Embryonic facial prominence (tissue), 1 donor: ENCODE measurements around the gene FAM83F.

ENCODE experiments used
- DNase-seq: peaks from one replicate; pipeline ENCODE4 v3.0.0-alpha.2; 2016; ENCODE audit errors: extremely low spot score

The FAM83F gene

DNA sequence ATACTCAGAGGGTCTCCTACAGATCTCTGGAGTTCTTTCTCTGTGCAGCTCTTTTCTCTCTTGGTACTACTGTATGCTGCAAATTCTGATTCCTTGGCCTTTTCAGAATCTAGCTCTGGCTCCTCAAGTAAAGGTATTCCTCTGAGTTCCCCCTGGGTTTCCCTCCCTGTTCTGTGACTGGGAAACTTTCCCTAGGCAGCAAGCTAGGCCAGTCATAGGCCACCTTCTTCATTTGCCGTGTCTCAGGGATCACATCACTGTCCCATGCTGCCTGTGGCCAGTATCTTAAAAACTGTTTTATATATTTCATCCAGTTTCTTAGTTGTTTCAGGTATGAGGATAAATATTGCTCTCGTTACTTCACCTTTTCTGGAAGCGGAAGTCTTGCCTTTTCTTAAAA lies 71.2 kb downstream of the FAM83F start:
- no peak for DNase-seq

DNA sequence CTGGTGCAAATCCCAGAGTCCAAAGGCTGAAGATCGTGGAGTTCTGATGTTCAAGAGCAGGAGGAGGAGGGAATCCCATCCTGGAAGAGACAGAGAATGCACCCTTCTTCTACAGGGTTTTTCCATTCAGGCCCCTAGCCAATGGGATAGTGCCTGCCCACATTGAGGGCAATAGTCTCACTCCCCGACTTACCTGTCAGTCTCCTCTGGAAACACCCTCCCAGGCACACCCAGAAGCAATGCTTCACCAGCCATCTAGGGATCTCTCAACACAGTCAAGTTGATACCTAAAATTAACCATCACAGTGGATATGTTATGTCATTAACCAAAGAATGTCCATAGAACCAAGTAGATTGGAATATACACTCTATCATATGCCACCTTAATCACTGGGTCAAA lies 72.9 kb downstream of the FAM83F start:
- no peak for DNase-seq

DNA sequence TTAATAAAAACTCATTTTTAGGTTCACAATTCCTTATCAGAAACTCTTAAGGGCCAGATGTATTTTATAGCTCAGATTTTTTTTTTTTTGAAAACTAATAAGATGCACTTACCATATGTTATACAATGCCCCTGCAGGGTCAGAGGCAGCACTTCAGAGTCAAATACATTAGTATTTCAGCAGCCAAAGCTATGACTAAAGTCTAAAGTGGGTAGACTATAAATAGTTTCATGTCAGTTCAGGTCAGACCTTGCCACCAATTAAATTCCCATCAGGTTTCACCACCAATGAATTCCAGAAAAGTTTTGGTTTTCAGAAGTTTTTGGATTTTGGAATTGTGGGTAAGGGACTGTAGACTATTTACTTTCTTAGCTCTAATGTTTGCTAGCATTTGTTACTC lies 75.9 kb downstream of the FAM83F start:
- no peak for DNase-seq

DNA sequence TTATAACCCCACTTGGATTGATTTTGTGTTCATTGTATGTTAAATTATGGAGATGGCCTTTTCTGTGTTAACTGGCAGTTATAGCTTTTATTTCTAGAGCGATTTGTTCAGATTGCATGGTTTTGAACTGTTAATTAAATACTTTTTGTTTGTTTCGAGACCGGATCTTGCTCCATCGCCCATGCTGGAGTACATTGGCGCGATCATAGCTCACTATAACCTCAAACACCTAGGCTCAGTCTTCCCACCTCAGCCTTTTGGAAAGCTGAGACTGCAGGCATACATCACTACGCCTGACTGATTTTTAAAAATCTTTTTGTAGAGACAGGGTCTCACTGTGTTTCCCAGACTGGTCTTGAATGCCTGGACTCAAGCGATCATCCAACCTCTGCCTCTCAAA lies 77.0 kb downstream of the FAM83F start:
- DNase-seq: no peak

DNA sequence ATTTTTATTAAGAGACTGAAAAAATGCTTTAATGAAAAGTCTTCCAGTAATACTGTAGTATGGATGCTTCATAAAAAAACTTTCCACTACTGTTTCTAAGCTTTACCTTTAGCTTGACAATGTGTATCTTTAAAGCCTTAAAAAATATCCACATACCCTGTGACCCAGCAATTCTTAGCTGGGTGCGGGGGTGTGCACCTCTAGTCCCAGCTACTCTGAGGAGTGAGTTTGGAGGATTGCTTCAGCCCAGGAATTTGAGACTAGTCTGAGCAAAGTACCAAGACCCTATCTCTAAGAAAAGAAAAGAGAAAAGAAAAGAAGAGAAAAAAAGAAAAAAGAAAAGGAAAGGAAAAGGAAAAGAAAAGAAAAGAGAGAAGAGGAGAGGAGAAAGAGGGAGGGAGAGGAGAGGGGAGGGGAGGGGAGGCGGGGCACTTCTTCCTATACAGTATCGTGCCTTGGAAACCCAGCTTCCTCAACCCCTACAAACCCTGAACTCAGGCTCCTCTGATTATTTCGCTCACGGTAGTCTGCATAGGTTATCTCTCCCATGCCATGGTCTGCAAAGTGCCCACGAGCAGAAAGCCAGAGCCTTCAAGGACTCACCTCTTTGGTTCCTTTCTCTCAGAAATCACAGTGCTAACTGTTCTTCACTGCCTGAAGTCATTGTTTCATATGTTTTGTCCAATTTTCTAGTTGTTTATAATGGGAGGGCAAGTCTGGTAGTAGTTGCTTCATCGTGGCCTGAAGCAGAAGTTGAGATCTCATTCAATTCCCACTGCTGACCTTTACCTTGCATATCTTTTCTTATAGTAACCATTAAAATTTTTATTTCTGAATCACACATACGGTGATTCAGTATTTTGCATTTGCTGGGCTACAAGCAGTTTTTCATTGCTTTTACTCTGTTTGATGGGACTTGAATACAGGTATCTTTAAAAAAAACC lies 82.2 kb downstream of the FAM83F start:
- no peak for DNase-seq

DNA sequence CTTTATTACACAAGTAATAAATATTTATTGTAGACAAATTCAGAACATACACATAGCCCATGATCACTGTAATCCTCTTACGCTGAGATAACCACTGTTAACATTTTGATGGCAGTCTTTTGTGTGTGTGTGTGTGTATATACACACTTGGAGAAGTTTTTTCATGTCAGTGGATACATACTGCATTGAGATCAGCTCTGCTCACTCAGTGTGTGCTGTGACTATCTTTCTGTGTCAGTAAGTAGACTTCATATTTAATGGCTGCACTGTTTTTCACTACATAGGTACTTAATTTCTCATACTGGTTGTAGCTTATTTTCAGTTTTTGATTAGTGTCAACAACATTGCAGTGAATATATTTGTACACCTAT lies 82.9 kb downstream of the FAM83F start:
- no peak for DNase-seq

DNA sequence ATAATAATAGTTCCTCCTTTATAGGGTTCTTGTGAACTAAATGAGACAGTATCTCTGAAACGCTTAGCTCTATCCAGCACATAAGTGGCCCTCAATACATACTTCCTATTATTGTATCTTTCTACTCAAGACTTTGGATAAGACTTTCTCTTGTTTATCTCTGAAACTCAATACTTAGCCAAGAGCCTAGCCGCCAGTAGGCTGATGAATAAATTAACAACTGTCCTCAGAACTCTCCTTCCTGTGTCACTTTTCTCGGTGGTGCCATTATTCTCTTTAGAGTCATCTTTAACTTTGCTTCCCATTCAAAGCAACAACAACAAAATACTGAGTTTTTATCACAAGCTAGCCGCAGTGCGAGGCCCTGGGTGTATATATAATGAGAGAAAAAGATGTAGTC lies 86.9 kb downstream of the FAM83F start:
- no peak for DNase-seq

DNA sequence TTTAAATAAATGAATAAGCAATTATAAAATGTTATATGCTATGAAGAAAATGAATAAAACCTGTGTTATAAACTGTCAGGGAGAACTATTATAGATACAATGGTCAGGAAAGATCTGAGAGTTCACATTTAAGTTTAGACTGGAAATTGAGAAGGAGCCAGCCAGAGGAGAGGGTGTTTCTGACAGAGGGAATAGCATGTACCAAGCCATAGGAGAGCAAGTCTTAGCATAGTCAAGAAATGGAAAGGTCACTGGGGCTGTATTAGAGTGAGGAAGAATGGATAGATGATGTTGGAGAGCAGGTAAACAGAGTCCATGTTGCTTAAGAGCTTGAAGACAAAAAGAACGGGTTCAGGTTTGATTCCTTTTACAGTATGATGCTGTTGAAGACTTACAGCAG lies 87.4 kb downstream of the FAM83F start:
- no peak for DNase-seq

DNA sequence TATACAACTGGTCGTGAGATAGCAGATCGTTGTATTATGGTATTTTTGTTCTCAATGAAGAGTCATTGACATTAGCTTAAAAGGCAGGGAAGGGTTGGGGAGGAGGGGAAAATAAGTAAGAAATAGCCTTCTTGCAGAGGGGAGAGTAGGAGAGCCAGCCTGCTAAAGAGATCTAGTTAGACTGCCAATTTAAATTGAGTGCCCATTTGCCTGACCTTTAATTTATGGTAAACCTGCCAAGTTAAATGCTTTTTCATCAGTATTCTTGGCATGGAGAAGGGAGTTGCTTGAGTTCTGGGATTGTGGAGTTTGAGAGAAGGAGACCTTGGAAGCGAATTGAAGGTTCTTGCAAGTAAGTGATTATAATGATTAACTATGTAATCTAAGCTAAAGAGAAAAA lies 89.0 kb downstream of the FAM83F start:
- no peak for DNase-seq

DNA sequence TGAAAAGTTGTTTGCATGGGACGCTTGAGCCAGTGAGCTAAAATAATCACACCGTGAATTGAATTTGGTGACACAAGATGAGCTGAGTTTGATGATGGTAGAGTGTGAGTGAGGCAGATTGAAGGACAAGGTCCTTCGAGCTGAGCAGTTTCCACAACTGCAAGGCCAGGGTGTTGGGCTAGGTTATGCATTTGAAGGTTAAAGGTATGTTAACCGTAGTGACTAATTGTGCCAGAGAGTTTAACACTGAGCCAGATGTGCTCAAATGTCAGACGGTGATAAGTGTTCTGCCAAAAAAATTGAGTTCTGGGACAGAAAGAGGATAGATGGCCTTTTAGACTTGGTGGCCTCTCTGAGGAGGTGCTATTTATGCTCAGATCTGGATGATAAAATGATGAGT lies 89.5 kb downstream of the FAM83F start:
- no peak for DNase-seq

DNA sequence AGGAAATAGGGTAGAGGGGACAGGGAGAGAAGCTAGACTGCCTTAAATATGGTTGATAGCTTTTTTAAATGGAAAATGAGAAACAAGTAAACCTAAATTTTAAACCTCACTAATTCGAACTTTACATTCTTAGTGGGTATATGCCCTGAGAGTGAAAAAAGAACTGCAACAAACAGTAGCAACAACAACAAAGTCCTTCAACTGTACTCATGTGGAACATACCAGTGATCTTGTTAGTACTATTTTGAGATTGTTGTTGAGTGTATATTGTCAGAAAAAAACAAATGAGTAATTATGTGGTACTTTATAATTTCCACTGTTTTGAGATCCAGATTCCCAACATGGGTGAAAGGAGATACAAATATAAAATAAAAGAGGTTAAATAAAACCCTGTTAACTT lies 94.1 kb downstream of the FAM83F start:
- DNase-seq: no peak
